B cell (primary cell): Measurements from ENCODE around the gene KIAA1217. TPM values are rescaled to one million over a fixed set of nuclear protein-coding genes. Genes with fewer than 3 reads are reported as not detected.

ENCODE experiments used
- ATAC-seq: fragments of 200-7000 bp; cut with Tn5 transposase; one replicate; pipeline ENCODE4 v1.10.0; 2021; ENCODE audit warnings: low read depth, mild to moderate bottlenecking, moderate number of reproducible peaks, moderate library complexity
- CTCF ChIA-PET: fragments of 350-600 bp; sonication (Branson Sonifier 250); formaldehyde crosslinking; loops from one replicate; lab custom pipeline; 2021; ENCODE audit warnings: antibody characterized with exemption, inconsistent platforms; lab: Charles Lee
- POLR2A ChIA-PET: fragments of 350-600 bp; sonication (Branson Sonifier 250); formaldehyde crosslinking; loops from one replicate; lab custom pipeline; 2021; ENCODE audit warnings: antibody characterized with exemption; lab: Charles Lee
- DNase-seq: peaks from one replicate; pipeline ENCODE4 v3.0.0; 2013
- H2AFZ ChIP-seq: 2 replicates; pipeline ENCODE4 v1.6.1; 2012; ENCODE audit warnings: mild to moderate bottlenecking, low read depth, low read length; ENCODE audit not compliant: insufficient read depth, poor library complexity, severe bottlenecking
- H3K27ac ChIP-seq, 2 donors: 1 replicate in 1 of 2; 2 replicates in 1 of 2; pipeline ENCODE4 v1.5.1; 2012 to 2013; ENCODE audit warnings: low read length in 2 of 2, mild to moderate bottlenecking in 2 of 2, moderate library complexity in 1 of 2
- H3K27me3 ChIP-seq, 4 experiments: fragments of 200-600 bp in 1 of 4; sonication (generic) in 1 of 4; replicated peaks in 1 of 4; 1 replicate in 2 of 4; 2 replicates in 2 of 4; pipeline versions ENCODE4 v1.6.1 to v1.7.0; 2013 to 2016; ENCODE audit warnings: low read length in 3 of 4, mild to moderate bottlenecking in 2 of 4, mixed read lengths in 1 of 4, moderate library complexity in 1 of 4; ENCODE audit not compliant: insufficient read depth in 4 of 4, control insufficient read depth in 3 of 4; ENCODE audit errors: control extremely low read depth in 1 of 4
- H3K36me3 ChIP-seq, 2 experiments: replicated peaks in 1 of 2; 1 replicate in 1 of 2; 2 replicates in 1 of 2; pipeline versions ENCODE4 v1.6.1 to v1.7.1; 2013; ENCODE audit warnings: low read length in 1 of 2; ENCODE audit not compliant: insufficient read depth in 2 of 2, control insufficient read depth in 1 of 2; ENCODE audit errors: control extremely low read depth in 1 of 2, extremely low read depth in 1 of 2
- H3K4me1 ChIP-seq, 2 donors: fragments of 200-600 bp in 1 of 2; sonication (generic) in 1 of 2; 1 replicate in 1 of 2; 2 replicates in 1 of 2; pipeline versions ENCODE4 v1.5.1 to v1.6.1; 2013 to 2017; ENCODE audit warnings: low read length in 2 of 2; ENCODE audit not compliant: control insufficient read depth in 2 of 2, insufficient read depth in 2 of 2
- H3K4me2 ChIP-seq: replicated peaks from 2 replicates; pipeline ENCODE3; 2012; ENCODE audit warnings: mild to moderate bottlenecking, low read depth, low read length; ENCODE audit not compliant: poor library complexity, severe bottlenecking
- H3K4me3 ChIP-seq, 5 experiments: fragments of 200-600 bp in 1 of 5; sonication (generic) in 1 of 5; 1 replicate in 3 of 5; 2 replicates in 2 of 5; pipeline versions ENCODE4 v1.5.1 to v1.7.0; 2011 to 2016; ENCODE audit warnings: low read length in 4 of 5, mild to moderate bottlenecking in 4 of 5, low read depth in 2 of 5, control low read depth in 1 of 5, moderate library complexity in 1 of 5; ENCODE audit not compliant: insufficient read depth in 1 of 5; ENCODE audit errors: control extremely low read depth in 1 of 5, extremely low read depth in 1 of 5
- H3K79me2 ChIP-seq: fragments of 200-600 bp; sonication (generic); one replicate; pipeline ENCODE4 v1.6.0; 2016; ENCODE audit warnings: low read length; ENCODE audit not compliant: control insufficient read depth, insufficient read depth
- H3K9ac ChIP-seq: fragments of 200-600 bp; sonication (generic); 2 replicates; pipeline ENCODE4 v1.6.1; 2017; ENCODE audit warnings: mild to moderate bottlenecking, low read length, moderate library complexity
- H3K9me3 ChIP-seq, 3 donors: one replicate each; pipeline versions ENCODE4 v1.6.1 to v1.7.1; 2013; ENCODE audit warnings: low read length in 2 of 3; ENCODE audit not compliant: control insufficient read depth in 2 of 3, insufficient read depth in 1 of 3; ENCODE audit errors: control extremely low read depth in 1 of 3
- H4K20me1 ChIP-seq: 2 replicates; pipeline ENCODE4 v1.6.0; 2012; ENCODE audit warnings: mild to moderate bottlenecking, low read length; ENCODE audit not compliant: insufficient read depth, control insufficient read depth, poor library complexity, severe bottlenecking
- H3K27ac Mint-ChIP-seq: one replicate; pipeline ENCODE4 v1.8.0; 2021; ENCODE audit warnings: mixed read lengths
- H3K27me3 Mint-ChIP-seq: one replicate; pipeline ENCODE4 v1.8.0; 2021; ENCODE audit warnings: mixed read lengths
- H3K4me1 Mint-ChIP-seq: one replicate; pipeline ENCODE4 v1.8.0; 2021; ENCODE audit warnings: mixed read lengths
- H3K4me3 Mint-ChIP-seq: one replicate; pipeline ENCODE4 v1.8.0; 2021; ENCODE audit warnings: mixed read lengths
- H3K9me3 Mint-ChIP-seq: one replicate; pipeline ENCODE4 v1.8.0; 2022; ENCODE audit warnings: mixed read lengths; ENCODE audit not compliant: insufficient read depth
- CTCF ChIP-seq: fragments of 200-600 bp; IDR thresholded peaks from one replicate; pipeline ENCODE4 v1.8.0; 2022; ENCODE audit warnings: antibody characterized with exemption, mild to moderate bottlenecking
- EZH2 ChIP-seq: IDR thresholded peaks from 2 replicates; pipeline ENCODE4 v1.6.1; 2012; ENCODE audit warnings: borderline replicate concordance, low read depth, mild to moderate bottlenecking, moderate library complexity, low read length; ENCODE audit not compliant: insufficient read depth, poor library complexity, severe bottlenecking
- WGBS: methylation state at CpG from one replicate; pipeline ENCODE4 v1.1.5; 2013; ENCODE audit warnings: missing lambda C conversion rate; ENCODE audit not compliant: insufficient coverage; 5-methylcytosine and 5-hydroxymethylcytosine counted together
- intact Hi-C: fragments of 100-400 bp; cut with micrococcal nuclease; formaldehyde crosslinking; loops from one replicate; pipeline ENCODE4 v1.10.0; 2022
- polyA plus RNA-seq: library from polyadenylated mRNA; depleted of rRNA; stranded (reverse); fragments of >200 nt; gene quantifications from 2 replicates; pipeline ENCODE4 v1.2.3, GENCODE V29; 2012
- total RNA-seq, 2 donors: library from RNA; stranded (reverse); fragments of 120-200 nt in 1 of 2; gene quantifications; 1 replicate in 1 of 2; 2 replicates in 1 of 2; pipeline versions ENCODE4 v1.2.3 to v1.2.4, GENCODE V29; 2013 to 2022

Gene KIAA1217
- total and polyA plus RNA-seq, 2 donors (not counting 1 experiment from before 2014, with no cell fraction given): 0.67 TPM; not detected in 1

- Histone ChIP-seq H3K27me3 (no peaks in the 10 kb centered on the region), H3K9me3 (peaks cover 0 to 3% (median 0%) of the 10 kb centered on the region in 3 donors), H3K4me3 (no peak overlapping the region), H3K36me3 (no peaks in the 10 kb centered on the region), H3K79me2 (no peaks in the 10 kb centered on the region), H3K27ac (no peak overlapping the region), H4K20me1 (no peaks in the 10 kb centered on the region), H3K4me2 (no peak overlapping the region), H3K9ac (no peak overlapping the region), H2AFZ (no peak overlapping the region), H3K4me1 (no peaks in the 10 kb centered on the region)
- 70% methylated on average over 2 of the region's 4 CpGs for WGBS
- TF ChIP-seq EZH2 (no peak), CTCF (no peak)
- no peaks in the 10 kb centered on the region for H3K9me3 Mint-ChIP-seq
- H3K4me1 Mint-ChIP-seq: no peaks in the 10 kb centered on the region
- ChIA-PET CTCF (no interaction called here), POLR2A (no interaction called here)
- H3K27me3 Mint-ChIP-seq: peaks cover 3% of the 10 kb centered on the region
- ATAC-seq: no peak
- H3K4me3 Mint-ChIP-seq: no peak overlapping the region
- intact Hi-C loops: no loop called here
- H3K27ac Mint-ChIP-seq: no peak overlapping the region
- no peak for DNase-seq
These were observed 284.2 kb downstream of the KIAA1217 start for GRCh38 chr10:24493165-24493564.

DNA sequence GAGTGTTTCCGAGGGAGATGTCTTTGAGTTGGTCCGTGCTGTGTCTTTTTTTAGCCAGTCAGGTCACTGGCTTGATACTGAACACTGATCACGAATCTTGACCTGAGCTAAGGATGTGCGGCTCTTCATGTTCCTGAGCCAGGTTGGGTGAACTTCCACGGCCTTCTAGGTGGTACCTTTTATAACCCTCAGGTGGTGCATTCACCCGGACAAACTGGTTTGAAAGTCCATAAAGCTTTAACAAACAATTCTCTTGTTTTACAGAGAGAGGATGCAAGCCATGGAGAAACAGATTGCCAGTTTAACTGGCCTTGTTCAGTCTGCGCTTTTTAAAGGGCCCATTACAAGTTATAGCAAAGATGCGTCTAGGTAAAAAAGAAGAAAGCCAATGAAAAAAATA is 285.3 kb downstream of the KIAA1217 start:
- H3K4me1 Mint-ChIP-seq: no peaks in the 10 kb centered on the region
- Histone ChIP-seq H2AFZ (no peak overlapping the region), H3K27me3 (no peaks in the 10 kb centered on the region), H3K9ac (no peak overlapping the region), H3K79me2 (no peaks in the 10 kb centered on the region), H3K27ac (no peak overlapping the region), H3K9me3 (peaks cover 0 to 3% (median 0%) of the 10 kb centered on the region in 3 donors), H3K4me2 (no peak overlapping the region), H3K36me3 (no peaks in the 10 kb centered on the region), H3K4me3 (no peak overlapping the region), H3K4me1 (no peaks in the 10 kb centered on the region), H4K20me1 (no peaks in the 10 kb centered on the region)
- TF ChIP-seq CTCF (no peak), EZH2 (no peak)
- no peak overlapping the region for H3K4me3 Mint-ChIP-seq
- ATAC-seq (no peak), DNase-seq (no peak)
- WGBS: 84% methylated on average over 5 of the region's 8 CpGs
- intact Hi-C loops: no loop called here
- peaks cover 3% of the 10 kb centered on the region for H3K27me3 Mint-ChIP-seq
- H3K9me3 Mint-ChIP-seq: no peaks in the 10 kb centered on the region
- CTCF ChIA-PET: no interaction called here
- H3K27ac Mint-ChIP-seq: no peak overlapping the region
- POLR2A ChIA-PET: no interaction called here
